ENCODE data around the gene TMEM229B.

TMEM229B gene

DNA sequence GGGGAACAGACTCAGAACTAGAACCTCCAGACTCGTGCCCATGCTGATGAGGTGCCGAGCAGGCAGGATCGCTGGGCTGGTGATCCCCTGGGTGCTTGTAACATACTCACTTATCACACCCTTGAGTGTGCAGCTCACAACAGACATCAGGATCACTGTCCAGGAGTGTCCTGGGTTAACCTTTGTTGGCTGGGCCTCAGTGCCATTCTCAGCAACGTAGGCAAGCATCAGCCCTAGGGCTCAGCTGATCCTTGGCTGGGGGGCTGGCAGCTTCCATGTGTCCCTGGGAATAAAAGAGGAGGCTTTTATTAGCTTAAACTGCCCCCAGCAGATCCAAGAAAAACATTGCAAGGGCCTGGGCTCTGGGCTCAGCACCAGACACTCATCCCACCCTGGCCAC is 1.6 kb downstream of the TMEM229B start:
- DNase-seq (ENCODE audit: low spot score), result no peak

- no peak for DNase-seq (ENCODE audit: low spot score)
Measured at GRCh38 chr14:67485501-67486095, 2.9 kb downstream of the TMEM229B start.

- DNase-seq (ENCODE audit: low spot score), result no peak
Measured at GRCh38 chr14:67483579-67484285, 4.8 kb downstream of the TMEM229B start.

DNA sequence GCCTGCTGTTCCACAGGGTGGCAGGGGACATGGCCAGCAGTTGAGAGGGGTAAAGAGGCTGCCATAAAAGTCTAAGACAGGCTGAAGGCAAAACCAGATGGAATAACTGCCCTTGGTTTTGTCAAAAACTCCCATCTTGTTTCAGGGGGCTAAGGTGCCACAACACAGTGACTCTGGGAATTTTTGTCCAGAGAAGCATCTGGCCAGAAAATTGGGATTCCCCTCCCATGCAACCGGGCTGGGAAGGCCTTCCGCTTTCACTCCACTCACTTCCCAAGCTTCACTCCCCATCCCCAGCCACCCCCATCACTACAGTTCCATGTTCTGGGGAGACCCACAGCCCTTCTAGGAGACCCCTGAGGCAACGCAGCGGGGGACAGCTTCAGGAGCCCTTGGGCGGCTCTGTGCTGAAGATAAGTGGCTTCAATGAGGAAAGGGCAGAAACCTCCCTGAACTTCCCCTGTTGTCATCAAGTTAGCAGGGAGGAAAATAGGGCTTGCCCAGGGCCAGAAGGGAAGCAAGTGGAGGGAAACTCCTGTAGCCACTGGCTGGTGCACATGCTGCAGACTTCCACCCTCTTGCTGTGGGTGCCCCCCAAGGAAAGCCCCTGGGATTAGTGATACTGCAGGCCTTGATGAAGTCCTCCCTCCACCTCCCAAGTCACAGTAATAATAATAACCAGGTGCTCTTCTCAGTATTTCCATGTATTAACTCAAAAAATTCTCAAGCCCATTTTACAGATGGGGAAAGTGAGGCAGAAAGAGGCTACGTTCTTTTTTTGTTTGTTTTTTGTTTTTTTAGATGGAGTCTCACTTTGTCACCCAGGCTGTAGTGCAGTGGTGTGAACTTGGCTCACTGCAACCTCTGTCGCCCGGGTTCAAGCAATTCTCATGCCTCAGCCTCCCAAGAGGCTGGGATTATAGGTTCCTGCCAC is 6.0 kb downstream of the TMEM229B start:
- no peak for DNase-seq (ENCODE audit: low spot score)

GRCh38 chr14:67480011-67480410 is 8.5 kb downstream of the TMEM229B start:
- no peak for DNase-seq (ENCODE audit: low spot score)

- no peak for DNase-seq (ENCODE audit: low spot score)
Measured at GRCh38 chr14:67478800-67479084, 9.8 kb downstream of the TMEM229B start.

DNA sequence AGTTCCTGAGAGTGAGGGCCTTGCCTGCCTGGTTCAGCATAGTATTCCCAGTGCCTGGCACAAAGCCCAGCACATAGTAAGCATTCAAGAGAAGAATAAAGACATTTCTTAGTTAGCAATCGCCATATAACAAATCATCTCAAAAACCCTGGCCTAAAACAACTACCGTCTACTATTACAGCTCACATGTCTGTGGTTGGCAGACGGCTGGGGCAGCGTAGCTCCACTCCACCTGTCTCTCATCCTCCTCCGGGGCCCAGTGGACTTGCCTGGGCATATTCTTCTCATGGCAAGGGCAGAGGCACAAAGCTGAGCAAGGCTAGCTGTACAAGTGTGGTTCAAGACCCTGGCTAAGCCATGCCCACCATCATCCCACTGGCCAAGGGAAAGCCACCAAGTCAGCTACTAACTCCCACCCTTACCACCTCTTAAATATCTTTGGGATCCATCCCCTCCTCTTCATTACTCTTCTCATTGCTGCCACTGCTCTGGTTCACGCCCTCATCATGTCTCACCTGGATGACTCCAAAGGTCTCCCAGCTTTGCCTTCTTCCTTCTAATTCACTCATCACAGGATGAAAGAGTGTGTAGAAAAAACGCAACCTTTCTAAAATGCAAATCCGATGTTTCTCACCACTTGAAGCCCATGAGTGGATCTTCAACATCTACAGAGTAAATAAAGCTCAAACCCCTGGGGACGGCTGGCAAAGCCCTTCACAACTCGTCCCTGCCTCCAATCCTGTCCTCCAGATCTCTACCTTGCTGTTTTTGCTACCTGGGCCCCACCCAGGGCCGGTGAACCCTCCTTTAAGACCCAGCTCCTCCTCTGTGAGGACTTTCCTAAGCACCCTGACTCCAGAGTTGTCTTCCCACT is 10.4 kb downstream of the TMEM229B start:
- no peak for DNase-seq (ENCODE audit: low spot score)

- DNase-seq (ENCODE audit: low spot score), result no peak
Measured at GRCh38 chr14:67474366-67474765, 14.2 kb downstream of the TMEM229B start.

GRCh38 chr14:67473290-67474082 is 15.0 kb downstream of the TMEM229B start:
- no peak for DNase-seq (ENCODE audit: low spot score)

DNA sequence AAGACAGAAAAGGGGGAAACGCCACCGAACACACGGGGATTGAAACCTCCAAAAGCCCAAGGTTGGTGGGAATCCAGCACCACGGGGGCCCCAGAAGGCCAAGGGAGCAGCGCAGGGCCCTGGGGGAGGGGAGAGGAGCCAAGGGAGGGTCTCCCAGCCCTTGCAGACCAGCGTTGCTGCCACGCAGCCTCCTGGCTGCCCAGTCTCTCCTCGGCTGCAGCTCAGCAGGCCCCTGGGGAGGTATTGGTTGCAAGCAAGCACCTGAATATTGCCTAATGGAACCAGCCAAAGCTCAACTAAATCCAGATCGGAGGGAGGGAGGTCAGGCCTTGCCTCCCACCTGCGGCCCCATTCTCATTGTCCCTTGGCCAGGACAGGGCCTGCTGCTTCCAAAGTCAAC is 15.8 kb downstream of the TMEM229B start:
- DNase-seq (ENCODE audit: low spot score), result no peak

GRCh38 chr14:67469954-67470353 is 18.6 kb downstream of the TMEM229B start:
- no peak for DNase-seq (ENCODE audit: low spot score)

GRCh38 chr14:67468378-67468730 is 20.2 kb downstream of the TMEM229B start:
- DNase-seq (ENCODE audit: low spot score), result no peak

- DNase-seq (ENCODE audit: low spot score), result no peak
Measured at GRCh38 chr14:67467134-67467533, 21.4 kb downstream of the TMEM229B start.

DNA sequence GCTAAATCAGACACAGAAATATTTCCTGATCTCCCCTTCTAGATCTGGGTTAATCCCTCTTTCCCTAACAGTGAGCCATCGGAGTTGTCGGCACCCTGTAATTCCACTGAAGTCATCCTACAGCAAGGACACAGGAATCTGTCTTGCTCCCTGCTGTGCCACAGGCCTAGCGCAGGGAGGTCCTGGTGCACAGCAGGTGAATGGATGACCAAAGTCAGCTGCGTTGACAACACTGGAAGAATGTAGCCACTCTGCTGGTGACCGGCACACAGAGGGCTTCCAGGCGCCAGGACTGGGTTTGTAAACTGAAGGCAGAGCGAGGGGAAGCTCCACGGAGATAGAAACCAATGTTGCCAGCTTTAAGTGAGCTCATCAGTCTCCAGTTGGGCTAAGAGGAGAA is 23.6 kb downstream of the TMEM229B start:
- DNase-seq (ENCODE audit: low spot score), result no peak

DNA sequence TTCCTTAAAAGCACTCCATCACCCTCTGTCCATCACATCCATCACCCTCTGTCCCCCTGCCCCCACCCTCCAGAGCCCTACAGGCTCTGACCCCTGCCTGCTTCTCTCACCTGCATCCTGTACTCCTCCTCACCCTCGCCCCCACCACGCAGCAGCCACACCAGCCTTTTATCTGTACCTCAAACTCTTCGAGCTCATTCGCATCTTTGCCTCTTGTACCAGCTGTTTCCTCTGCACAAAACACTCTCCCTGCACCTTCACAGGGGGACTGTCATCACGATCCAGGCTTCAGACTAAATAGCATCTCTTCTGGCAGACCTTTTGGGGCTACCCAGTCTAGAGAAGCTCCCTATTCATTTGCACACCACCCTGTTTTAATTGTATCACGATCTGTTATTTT is 24.1 kb downstream of the TMEM229B start:
- no peak for DNase-seq (ENCODE audit: low spot score)

- DNase-seq (ENCODE audit: low spot score), result no peak
Measured at GRCh38 chr14:67463900-67464299, 24.6 kb downstream of the TMEM229B start.

- DNase-seq (ENCODE audit: low spot score), result no peak
Measured at GRCh38 chr14:67461996-67462395, 26.5 kb downstream of the TMEM229B start.

- no peak for DNase-seq (ENCODE audit: low spot score)
Measured at GRCh38 chr14:67461341-67461985, 27.1 kb downstream of the TMEM229B start.

- DNase-seq (ENCODE audit: low spot score), result no peak
Measured at GRCh38 chr14:67459336-67459735, 29.2 kb downstream of the TMEM229B start.

DNA sequence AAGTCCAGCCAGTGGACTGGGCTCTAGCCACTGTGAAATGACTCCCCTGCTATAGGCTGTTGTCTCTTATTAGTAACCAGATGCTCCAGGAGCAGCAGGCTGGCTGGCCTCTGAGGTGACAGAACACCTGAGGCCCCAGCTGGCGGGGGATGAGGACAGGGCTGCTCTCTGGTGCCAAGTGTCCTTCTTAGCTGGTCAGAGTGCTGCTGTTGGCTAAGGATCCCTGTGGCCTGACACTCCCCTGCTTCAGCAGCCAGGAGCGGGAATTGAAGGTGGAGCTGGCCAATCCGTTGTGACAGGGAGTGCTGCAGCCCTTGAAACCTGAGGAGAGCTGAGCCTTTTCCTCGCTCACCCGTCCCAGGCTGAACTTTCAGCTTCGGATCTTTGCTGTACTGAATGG is 30.7 kb downstream of the TMEM229B start:
- peak; percentile 65 for DNase-seq (ENCODE audit: low spot score)

DNA sequence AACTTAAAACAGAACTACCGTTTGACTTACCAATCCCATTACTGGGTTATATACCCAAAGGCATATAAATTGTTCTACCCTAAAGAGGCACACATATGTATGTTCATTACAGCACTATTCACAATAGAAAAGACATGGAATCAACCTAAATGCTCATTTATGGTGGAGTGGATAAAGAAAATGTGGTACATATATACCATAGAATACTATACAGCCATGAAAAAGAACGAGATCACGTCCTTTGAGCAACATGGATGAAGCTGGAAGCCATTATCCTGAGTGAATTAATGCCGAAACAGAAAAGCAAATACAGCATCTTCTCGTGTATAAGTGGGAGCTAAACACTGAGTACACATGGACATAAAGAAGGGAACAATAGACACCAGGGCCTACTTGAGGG is 31.8 kb downstream of the TMEM229B start:
- no peak for DNase-seq (ENCODE audit: low spot score)
